Motor neuron (in vitro differentiated cells): Measurements from ENCODE around the gene RB1. TPM values are rescaled to one million over a fixed set of nuclear protein-coding genes. Genes with fewer than 3 reads are reported as not detected.
A peak's percentile ranks its signal among the peaks of the same experiment; 100 is the strongest.

Experiments
- ATAC-seq, 8 experiments: fragments of 200-7000 bp; cut with Tn5 transposase; replicated peaks in 6 of 8; 2 replicates each; pipeline ENCODE4 v1.8.0; 2021; ENCODE audit warnings: mild to moderate bottlenecking in 8 of 8, moderate library complexity in 8 of 8
- H3K27ac ChIP-seq, 2 donors: fragments of 250-450 bp; sonication (Bioruptor Pico); 2 replicates each; pipeline ENCODE4 v1.9.0; 2021; ENCODE audit warnings: antibody characterized with exemption in 2 of 2, mild to moderate bottlenecking in 2 of 2, moderate library complexity in 1 of 2
- H3K4me1 ChIP-seq, 2 donors: fragments of 250-450 bp; sonication (Bioruptor Pico); replicated peaks in 1 of 2; 2 replicates each; pipeline ENCODE4 v1.6.1; 2021; ENCODE audit warnings: antibody characterized with exemption in 2 of 2, mild to moderate bottlenecking in 2 of 2, moderate library complexity in 1 of 2
- H3K4me3 ChIP-seq, 5 donors: fragments of 250-450 bp; sonication (Bioruptor Pico); 2 replicates each; pipeline ENCODE4 v1.9.0; 2021; ENCODE audit warnings: antibody characterized with exemption in 5 of 5, mild to moderate bottlenecking in 5 of 5, moderate library complexity in 4 of 5
- WGBS, 10 experiments: fragments of 450-650 bp; shearing (Covaris generic); methylation state at CpG; one replicate each; pipeline ENCODE4 v1.0.0; 2022; 5-methylcytosine and 5-hydroxymethylcytosine counted together
- in situ Hi-C, 9 experiments: fragments of 400-800 bp; cut with MboI; loops; one replicate each; pipeline ENCODE4 v1.15.0; 2021; ENCODE audit warnings: low sequenced_read_pairs in 9 of 9, low pct_unique_long_range_greater_than_20kb in 2 of 9; ENCODE audit not compliant: unreplicated experiment in 9 of 9
- total RNA-seq, 8 experiments: library from RNA; unstranded; fragments of 300-600 nt; gene quantifications; 2 replicates each; pipeline versions ENCODE4 v1.2.3 to v1.2.4, GENCODE V29; 2022

RB1 gene
- 10 to 100 TPM; 20.1 to 47.5 (median 23.2) TPM for total RNA-seq

DNA sequence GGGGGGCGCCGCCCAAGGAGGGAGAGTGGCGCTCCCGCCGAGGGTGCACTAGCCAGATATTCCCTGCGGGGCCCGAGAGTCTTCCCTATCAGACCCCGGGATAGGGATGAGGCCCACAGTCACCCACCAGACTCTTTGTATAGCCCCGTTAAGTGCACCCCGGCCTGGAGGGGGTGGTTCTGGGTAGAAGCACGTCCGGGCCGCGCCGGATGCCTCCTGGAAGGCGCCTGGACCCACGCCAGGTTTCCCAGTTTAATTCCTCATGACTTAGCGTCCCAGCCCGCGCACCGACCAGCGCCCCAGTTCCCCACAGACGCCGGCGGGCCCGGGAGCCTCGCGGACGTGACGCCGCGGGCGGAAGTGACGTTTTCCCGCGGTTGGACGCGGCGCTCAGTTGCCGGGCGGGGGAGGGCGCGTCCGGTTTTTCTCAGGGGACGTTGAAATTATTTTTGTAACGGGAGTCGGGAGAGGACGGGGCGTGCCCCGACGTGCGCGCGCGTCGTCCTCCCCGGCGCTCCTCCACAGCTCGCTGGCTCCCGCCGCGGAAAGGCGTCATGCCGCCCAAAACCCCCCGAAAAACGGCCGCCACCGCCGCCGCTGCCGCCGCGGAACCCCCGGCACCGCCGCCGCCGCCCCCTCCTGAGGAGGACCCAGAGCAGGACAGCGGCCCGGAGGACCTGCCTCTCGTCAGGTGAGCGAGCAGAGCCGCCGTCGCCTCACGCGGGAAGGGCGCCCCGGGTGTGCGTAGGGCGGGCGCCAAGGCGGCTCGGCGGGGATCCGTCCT, at the start of gene RB1:
Gene RB1, plus strand, starts transcription at position 393 of the 784 bp plus-strand sequence. Its CDS starts 162 bp downstream, at position 555.
- in situ Hi-C loops, result loop anchor here in 1 of 9 experiments (25.0 kb wide), 1 partner anchor 284 kb away; no protein-coding TSS in a partner anchor
- peaks cover 5 to 9% of the 10 kb centered on the region in 2 donors for H3K4me1 ChIP-seq
- WGBS, 10 experiments, result 0 to 4% (median 0%) methylated on average over 5 to 15 of the region's 96 CpGs; no CpG with 5 or more reads in 5 of the 10 experiments
- peak within 1 kb of the TSS; percentile 88 to 98 (median 93) for H3K4me3 ChIP-seq
- ATAC-seq, result peak; percentile 93 to 96 (median 94)
- peak within 1 kb of the TSS; percentile 85 to 93 for H3K27ac ChIP-seq

DNA sequence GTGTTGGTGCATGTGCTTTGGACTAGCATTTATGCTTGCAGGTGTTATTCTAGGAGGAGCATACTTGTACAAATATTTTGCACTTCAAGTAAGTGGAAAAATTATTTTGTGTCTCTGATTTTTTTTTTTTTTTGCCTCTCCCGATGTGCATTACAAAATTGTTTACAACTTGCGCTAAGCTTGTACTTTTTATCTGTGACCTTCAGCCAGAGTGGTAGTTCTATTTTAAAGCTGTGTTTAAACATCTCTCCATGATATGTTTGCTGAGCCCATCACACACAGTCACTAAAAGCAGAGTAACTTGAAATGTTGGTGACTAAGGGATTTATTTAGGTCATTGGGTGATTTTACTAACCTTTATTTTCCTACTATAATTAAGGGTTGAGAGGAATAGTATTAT, 49.7 kb upstream of the RB1 start:
- 91 to 100% (median 100%) methylated on average over 1 to 2 of the region's 2 CpGs; no CpG with 5 or more reads in 2 of the 10 experiments for whole genome bisulfite sequencing, 10 experiments
- no peak for ATAC-seq
- Histone ChIP-seq H3K4me3 (no peak overlapping the region), H3K27ac (no peak overlapping the region), H3K4me1 (no peaks in the 10 kb centered on the region)
- in situ Hi-C loops, result no loop called here

DNA sequence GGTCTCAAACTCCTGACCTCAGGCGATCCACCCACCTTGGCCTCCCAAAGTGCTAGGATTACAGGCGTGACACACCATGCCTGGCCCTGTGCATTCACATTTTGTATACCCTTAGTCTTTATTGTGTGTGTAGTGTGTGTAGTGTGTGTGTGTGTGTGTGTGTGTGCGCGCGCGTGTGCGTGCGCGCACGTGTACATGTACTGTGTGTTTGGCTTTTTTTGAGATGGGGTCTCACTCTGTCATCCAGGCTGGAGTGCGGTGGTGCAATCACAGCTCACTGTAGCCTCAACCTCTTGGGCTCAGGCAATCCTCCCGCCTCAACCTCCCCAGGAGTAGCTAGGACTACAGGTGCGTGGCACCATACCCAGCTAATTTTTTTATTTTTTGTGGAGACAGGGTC, 48.5 kb upstream of the RB1 start:
- no peaks in the 10 kb centered on the region for H3K4me1 ChIP-seq
- WGBS, 10 experiments, result 85 to 100% (median 93%) methylated on average over 1 to 10 of the region's 13 CpGs; no CpG with 5 or more reads in 3 of the 10 experiments
- no peak overlapping the region for H3K27ac ChIP-seq
- H3K4me3 ChIP-seq, result no peak overlapping the region
- no peak for ATAC-seq
- in situ Hi-C loops, result no loop called here

DNA sequence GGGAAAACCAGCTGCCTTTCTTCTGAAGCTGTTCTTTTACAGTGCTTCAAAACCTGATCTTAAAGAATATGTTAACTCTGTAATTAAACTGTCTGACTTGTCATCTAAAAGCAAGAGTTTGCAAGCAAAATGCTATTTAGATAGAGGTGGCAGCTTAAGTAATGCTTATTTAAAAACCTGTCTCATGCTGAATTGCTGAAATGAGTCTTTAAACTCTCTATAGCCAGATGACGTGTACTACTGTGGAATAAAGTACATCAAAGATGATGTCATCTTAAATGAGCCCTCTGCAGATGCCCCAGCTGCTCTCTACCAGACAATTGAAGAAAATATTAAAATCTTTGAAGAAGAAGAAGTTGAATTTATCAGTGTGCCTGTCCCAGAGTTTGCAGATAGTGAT, 47.6 kb upstream of the RB1 start:
- ATAC-seq, result peak in 6 of 8 experiments; percentile 40 to 99 (median 88)
- no peaks in the 10 kb centered on the region for H3K4me1 ChIP-seq
- H3K4me3 ChIP-seq, result no peak overlapping the region
- no peak overlapping the region for H3K27ac ChIP-seq
- WGBS, 10 experiments, result 13 to 83% (median 71%) methylated on average over 1 of the region's 1 CpG; no CpG with 5 or more reads in 2 of the 10 experiments
- in situ Hi-C loops, result no loop called here

DNA sequence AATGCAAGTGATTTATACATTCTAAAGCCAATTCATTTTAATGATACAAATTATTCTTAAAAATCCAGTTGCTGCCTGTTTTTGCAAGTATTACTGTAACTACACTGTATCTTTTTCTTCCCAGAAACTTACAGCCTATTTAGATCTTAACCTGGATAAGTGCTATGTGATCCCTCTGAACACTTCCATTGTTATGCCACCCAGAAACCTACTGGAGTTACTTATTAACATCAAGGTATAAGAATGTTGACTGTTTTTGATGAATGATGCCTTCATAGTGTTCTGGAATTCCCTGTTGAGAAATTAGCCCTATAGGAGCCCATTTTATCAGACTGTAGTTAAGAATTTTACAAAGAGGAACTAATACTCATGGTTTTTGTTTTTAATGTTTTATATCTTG, 45.5 kb upstream of the RB1 start:
- Histone ChIP-seq H3K4me1 (no peaks in the 10 kb centered on the region), H3K4me3 (no peak overlapping the region), H3K27ac (no peak overlapping the region)
- no peak for ATAC-seq
- in situ Hi-C loops, result no loop called here

DNA sequence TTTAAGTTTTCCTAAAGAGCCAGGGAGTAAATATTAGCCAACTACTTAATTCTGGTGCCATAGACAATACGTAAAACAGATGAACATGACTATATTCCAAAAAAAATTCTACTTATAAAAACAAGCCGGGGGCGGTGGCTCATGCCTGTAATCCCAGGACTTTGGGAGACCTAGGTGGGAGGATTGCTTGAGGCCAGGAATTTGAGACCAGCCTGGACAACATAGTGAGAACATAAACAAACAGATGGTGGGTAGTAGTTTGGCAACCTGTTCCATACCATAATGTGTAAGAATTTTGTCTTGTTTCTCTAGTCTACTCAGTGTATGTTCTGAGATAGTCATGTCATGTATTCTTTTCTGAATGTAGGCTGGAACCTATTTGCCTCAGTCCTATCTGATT, 45.1 kb upstream of the RB1 start:
- Histone ChIP-seq H3K27ac (no peak overlapping the region), H3K4me3 (no peak overlapping the region), H3K4me1 (no peaks in the 10 kb centered on the region)
- no peak for ATAC-seq
- WGBS, 10 experiments, result 51 to 100% (median 93%) methylated on average over 1 to 3 of the region's 3 CpGs
- in situ Hi-C loops, result no loop called here

DNA sequence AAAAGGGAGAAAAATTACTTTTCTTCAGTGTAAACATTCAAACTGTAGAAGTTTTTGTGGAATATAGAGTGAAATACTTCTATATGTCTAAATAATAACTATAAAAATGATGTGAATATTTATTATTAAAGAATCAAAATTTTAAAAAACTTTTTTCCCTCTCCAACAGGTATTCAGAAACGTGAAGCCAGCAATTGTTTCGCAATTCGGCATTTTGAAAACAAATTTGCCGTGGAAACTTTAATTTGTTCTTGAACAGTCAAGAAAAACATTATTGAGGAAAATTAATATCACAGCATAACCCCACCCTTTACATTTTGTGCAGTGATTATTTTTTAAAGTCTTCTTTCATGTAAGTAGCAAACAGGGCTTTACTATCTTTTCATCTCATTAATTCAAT, 42.6 kb upstream of the RB1 start:
- WGBS, 10 experiments, result 77 to 100% (median 93%) methylated on average over 4 of the region's 4 CpGs; no CpG with 5 or more reads in 1 of the 10 experiments
- Histone ChIP-seq H3K27ac (no peak overlapping the region), H3K4me1 (no peaks in the 10 kb centered on the region), H3K4me3 (no peak overlapping the region)
- ATAC-seq, result no peak
- in situ Hi-C loops, result no loop called here

DNA sequence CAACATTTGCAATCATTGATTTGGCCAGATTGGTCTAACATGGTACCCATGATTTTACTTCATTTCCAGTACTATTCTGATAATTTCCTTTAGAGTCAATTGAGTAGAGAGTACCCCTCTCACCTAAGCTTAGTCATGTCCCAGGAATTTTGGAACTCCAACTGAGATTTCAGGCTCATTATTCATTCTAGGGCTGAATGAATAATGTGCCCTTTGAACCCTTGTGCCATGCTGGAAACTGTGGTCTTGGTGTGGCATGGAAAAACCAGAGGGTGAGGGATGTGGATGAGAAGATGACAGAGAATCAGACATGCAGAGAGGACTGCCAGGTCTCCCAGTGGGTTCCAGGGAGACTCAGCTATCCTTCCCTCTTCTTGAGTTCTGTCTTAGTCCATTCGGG, 40.4 kb upstream of the RB1 start:
- Histone ChIP-seq H3K4me3 (no peak overlapping the region), H3K27ac (no peak overlapping the region), H3K4me1 (no peaks in the 10 kb centered on the region)
- 0 to 100% (median 86%) methylated on average over 1 of the region's 1 CpG; no CpG with 5 or more reads in 6 of the 10 experiments for WGBS, 10 experiments
- no peak for ATAC-seq
- in situ Hi-C loops, result no loop called here

DNA sequence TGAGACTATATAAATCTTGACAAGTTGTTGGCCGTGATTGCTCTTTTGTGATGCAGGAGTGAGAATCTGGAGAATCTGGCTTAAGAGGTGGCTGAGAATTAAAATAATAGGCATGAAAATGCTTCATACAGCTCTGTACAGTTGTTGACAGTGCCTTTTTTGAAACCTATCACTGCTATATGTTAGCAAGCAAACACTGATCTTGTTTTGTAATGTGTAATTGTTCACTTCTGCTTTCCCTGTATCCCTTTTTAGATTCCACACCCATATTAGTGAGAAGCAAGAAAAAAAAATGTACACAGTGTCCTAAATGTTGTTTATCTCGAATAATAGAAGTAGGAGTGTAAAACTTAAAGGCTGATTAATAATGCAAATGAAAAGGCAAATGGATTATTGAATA, 39.5 kb upstream of the RB1 start:
- Histone ChIP-seq H3K4me3 (no peak overlapping the region), H3K27ac (no peak overlapping the region), H3K4me1 (no peaks in the 10 kb centered on the region)
- no peak for ATAC-seq
- WGBS, 10 experiments, result 80 to 100% (median 100%) methylated on average over 1 to 2 of the region's 2 CpGs
- in situ Hi-C loops, result no loop called here

DNA sequence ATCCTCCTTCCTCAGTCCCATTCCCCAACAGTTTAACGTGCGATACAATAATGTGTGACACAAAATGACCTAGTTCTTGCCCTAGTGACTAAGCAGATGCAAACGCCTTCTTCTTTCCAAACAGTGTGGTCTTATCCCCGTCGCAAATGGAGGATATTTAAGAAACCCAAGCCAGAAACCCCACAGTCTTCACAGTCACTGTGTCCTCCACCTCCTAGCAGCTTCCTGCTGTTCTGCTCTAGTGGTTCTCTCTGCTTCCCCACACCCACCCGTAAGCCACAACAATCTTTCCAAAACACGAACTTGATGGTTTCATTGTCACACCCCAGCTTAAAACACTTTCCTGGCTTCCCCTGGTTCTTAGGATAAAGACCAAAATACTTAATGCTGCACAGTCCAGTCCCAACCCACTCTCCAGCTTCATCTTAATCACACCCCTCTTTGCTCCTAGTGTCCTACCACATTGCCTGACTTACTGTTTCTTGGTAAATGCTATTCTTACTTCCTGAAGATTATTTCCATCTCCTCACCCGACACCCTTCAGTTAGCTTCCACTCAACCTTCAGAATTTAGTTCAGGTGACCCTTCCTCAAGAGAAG, 38.2 kb upstream of the RB1 start:
- no peak overlapping the region for H3K27ac ChIP-seq
- ATAC-seq, result no peak
- H3K4me1 ChIP-seq, result no peaks in the 10 kb centered on the region
- WGBS, 10 experiments, result 60 to 100% (median 93%) methylated on average over 3 to 8 of the region's 8 CpGs; no CpG with 5 or more reads in 1 of the 10 experiments
- no peak overlapping the region for H3K4me3 ChIP-seq
- in situ Hi-C loops, result no loop called here

DNA sequence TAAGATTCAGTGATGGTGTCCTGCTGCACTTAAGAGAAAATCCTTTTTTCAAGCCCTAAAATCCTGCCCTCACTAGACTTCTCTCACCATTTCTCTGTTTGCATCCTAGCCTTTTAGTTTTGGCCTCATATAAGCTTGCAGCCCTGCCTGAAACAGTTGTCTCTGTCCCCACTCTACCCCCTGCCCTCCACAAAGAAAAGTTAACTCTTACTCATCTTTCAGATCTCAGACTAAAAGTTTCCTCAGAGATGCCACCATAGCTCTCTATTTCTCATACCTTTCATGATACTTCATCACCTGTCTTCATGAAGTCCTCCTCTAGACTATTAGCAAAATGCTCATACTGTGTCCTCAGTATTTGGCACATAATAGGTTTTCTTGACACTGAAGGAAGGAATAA, 37.4 kb upstream of the RB1 start:
- Histone ChIP-seq H3K27ac (no peak overlapping the region), H3K4me3 (no peak overlapping the region), H3K4me1 (no peaks in the 10 kb centered on the region)
- ATAC-seq, result no peak
- in situ Hi-C loops, result no loop called here

DNA sequence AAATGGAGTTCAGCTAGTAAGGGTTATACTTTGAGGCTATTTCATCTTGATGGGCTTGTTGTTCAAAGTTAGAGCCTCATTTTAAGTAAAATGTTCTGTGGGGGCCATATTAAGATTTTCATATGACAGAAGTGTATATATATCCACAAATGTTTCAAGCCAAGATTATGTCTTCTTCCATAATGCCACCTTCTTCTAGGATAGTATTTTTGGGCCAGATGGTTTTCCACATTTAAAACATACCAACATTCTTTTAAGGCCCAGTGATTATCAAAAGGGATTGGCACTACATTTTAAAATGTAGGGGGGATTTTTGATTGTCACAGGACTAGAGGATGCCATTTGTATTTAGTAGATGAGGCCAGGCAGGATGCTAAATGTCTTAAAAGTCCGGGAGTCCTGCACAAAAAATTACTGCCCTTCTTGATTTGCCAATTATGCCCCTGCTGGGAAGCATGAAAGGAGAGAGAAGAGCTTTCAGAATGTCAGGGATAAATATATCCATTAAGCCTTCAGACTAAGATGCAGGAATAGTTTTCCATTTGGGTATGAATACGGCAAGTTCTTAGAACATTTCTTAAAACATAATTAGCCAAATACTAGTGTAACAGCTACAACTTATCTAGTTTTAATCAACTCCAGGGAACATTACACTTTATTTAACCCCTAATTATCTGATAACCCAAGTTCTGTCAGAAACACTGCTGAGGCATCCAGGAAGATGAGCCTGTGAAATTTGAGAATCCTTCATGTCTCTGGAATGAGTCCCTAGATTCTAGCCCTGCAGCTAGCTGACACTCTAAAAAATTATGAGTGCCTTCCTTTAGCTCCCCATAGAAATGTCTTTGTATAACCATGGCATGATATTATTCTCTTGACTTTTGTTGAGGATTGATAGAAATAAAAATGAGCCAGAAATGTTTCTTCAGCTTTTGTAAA, 36.6 kb upstream of the RB1 start:
- no peak overlapping the region for H3K27ac ChIP-seq
- no peak for ATAC-seq
- no peaks in the 10 kb centered on the region for H3K4me1 ChIP-seq
- 57 to 100% (median 98%) methylated on average over 1 to 2 of the region's 2 CpGs for WGBS, 10 experiments
- no peak overlapping the region for H3K4me3 ChIP-seq
- in situ Hi-C loops, result no loop called here

DNA sequence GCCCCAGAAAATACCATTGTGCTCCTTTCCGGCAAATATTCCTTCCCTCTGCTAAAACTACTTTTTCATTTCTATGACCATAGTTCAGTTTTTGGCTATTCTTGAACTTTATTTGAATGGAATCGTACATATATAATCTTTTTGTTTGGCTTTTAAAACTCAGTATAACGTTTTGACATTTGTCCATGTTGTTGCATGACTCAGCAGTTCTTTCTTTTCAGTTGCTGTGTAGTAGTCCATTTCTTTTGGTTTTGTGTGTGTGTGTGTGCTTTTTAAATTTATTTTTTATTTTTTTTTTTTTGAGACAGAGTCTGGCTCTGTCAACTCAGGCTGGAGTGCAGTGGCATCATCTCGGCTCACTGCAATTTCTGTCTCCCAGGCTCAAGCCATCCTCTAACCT, 35.5 kb upstream of the RB1 start:
- no peak for ATAC-seq
- H3K4me3 ChIP-seq, result no peak overlapping the region
- in situ Hi-C loops, result no loop called here
- H3K27ac ChIP-seq, result no peak overlapping the region
- WGBS, 10 experiments, result 93 to 100% (median 96%) methylated on average over 2 to 4 of the region's 4 CpGs
- no peaks in the 10 kb centered on the region for H3K4me1 ChIP-seq
